Progenitor cell of endocrine pancreas (in vitro differentiated cells): ENCODE results near the gene GATD1. TPM values are rescaled to one million over a fixed set of nuclear protein-coding genes. Genes with fewer than 3 reads are reported as not detected.
A peak's percentile ranks its signal among the peaks of the same experiment; 100 is the strongest.

ENCODE experiments used
- DNase-seq: peaks from one replicate; pipeline ENCODE4 v3.0.0; 2021; ENCODE audit warnings: low spot score; ENCODE audit not compliant: unreplicated experiment
- H3K27ac Mint-ChIP-seq: 2 replicates; pipeline ENCODE4 v1.8.0; 2021; ENCODE audit warnings: mild to moderate bottlenecking, moderate library complexity, mixed read lengths
- H3K27me3 Mint-ChIP-seq: 2 replicates; pipeline ENCODE4 v1.8.0; 2021; ENCODE audit warnings: mixed read lengths
- H3K36me3 Mint-ChIP-seq: 2 replicates; pipeline ENCODE4 v1.8.0; 2022; ENCODE audit warnings: mixed read lengths; ENCODE audit not compliant: insufficient read depth
- H3K4me1 Mint-ChIP-seq: 2 replicates; pipeline ENCODE4 v1.8.0; 2021; ENCODE audit warnings: low read depth, mixed read lengths
- H3K4me3 Mint-ChIP-seq: 2 replicates; pipeline ENCODE4 v1.8.0; 2021; ENCODE audit warnings: low read depth, mild to moderate bottlenecking, moderate library complexity, mixed read lengths
- H3K9me3 Mint-ChIP-seq: 2 replicates; pipeline ENCODE4 v1.8.0; 2021; ENCODE audit warnings: low read depth, mixed read lengths
- total RNA-seq: library from RNA; stranded (reverse); gene quantifications from 2 replicates; pipeline ENCODE4 v1.2.1, GENCODE V29; 2021
- TF ChIP-seq, protein P1 (sequence below): fragments of 200-600 bp; sonication (generic); IDR thresholded peaks from one replicate; pipeline ENCODE4 v1.5.0; 2021; ENCODE audit warnings: antibody characterized with exemption, mild to moderate bottlenecking; ENCODE audit not compliant: unreplicated experiment

Gene GATD1
- total RNA-seq, 1 donor from 2014 or later = 74.1 TPM

GRCh38 chr11:824292-824880 is 47.1 kb upstream of the GATD1 start:
- Mint-ChIP-seq H3K4me1 (peaks cover 10% of the 10 kb centered on the region), H3K4me3 (no peak overlapping the region), H3K27me3 (peaks cover 19% of the 10 kb centered on the region), H3K36me3 (peaks cover 2% of the 10 kb centered on the region), H3K9me3 (no peaks in the 10 kb centered on the region), H3K27ac (no peak overlapping the region)
- DNase-seq = no peak
- TF ChIP-seq, protein P1, sequence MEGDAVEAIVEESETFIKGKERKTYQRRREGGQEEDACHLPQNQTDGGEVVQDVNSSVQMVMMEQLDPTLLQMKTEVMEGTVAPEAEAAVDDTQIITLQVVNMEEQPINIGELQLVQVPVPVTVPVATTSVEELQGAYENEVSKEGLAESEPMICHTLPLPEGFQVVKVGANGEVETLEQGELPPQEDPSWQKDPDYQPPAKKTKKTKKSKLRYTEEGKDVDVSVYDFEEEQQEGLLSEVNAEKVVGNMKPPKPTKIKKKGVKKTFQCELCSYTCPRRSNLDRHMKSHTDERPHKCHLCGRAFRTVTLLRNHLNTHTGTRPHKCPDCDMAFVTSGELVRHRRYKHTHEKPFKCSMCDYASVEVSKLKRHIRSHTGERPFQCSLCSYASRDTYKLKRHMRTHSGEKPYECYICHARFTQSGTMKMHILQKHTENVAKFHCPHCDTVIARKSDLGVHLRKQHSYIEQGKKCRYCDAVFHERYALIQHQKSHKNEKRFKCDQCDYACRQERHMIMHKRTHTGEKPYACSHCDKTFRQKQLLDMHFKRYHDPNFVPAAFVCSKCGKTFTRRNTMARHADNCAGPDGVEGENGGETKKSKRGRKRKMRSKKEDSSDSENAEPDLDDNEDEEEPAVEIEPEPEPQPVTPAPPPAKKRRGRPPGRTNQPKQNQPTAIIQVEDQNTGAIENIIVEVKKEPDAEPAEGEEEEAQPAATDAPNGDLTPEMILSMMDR = no peak

- Mint-ChIP-seq H3K27me3 (peaks cover 11% of the 10 kb centered on the region), H3K27ac (no peak overlapping the region), H3K36me3 (peaks cover 2% of the 10 kb centered on the region), H3K4me1 (peaks cover 10% of the 10 kb centered on the region), H3K9me3 (no peaks in the 10 kb centered on the region), H3K4me3 (no peak overlapping the region)
- DNase-seq = no peak
- TF ChIP-seq, protein P1 = no peak
These were observed 46.4 kb upstream of the GATD1 start for GRCh38 chr11:823441-824291.

DNA sequence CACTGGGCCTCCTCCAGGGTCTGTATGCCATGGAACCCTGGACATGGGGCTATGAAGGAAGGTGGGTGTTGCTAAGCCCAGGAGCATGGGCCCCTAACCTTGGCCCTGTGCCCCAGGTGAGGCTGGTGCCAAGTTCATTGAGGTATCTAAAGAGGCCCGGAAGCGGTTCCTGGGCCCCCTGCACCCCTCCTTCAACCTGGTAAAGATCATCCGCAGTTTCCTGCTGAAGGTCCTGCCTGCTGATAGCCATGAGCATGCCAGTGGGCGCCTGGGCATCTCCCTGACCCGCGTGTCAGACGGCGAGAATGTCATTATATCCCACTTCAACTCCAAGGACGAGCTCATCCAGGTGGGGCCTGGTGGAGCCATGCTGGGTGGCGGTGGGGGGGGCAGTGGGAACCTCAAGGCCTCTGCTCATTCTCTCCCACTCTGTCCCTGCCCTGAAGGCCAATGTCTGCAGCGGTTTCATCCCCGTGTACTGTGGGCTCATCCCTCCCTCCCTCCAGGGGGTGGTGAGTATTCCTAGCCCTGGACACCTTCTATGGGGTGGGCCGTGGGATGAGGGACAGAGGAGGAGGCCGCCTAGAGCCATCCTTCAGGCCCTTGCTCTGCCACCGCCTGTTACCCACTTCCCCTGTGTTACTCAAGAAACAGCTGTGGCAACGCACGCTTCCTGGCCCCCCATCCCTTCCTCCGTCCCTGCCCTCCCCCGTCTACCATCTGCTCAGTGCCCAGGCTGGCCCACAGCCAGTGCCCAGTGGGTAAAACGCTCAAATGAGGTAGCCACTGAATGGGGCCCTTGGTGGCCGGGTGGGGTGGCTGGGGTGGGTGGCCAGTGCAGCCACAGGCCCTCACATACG is 44.5 kb upstream of the GATD1 start:
- Mint-ChIP-seq H3K4me1 (peaks cover 6% of the 10 kb centered on the region), H3K9me3 (no peaks in the 10 kb centered on the region), H3K36me3 (peaks cover 2% of the 10 kb centered on the region), H3K4me3 (peak overlapping the region; percentile 26), H3K27me3 (no peaks in the 10 kb centered on the region), H3K27ac (no peak overlapping the region)
- TF ChIP-seq, protein P1 = no peak
- DNase-seq = no peak

- TF ChIP-seq, protein P1 = no peak
- peaks cover 4% of the 10 kb centered on the region for H3K36me3 Mint-ChIP-seq
- no peak for DNase-seq
- no peak overlapping the region for H3K27ac Mint-ChIP-seq
- H3K27me3 Mint-ChIP-seq = no peaks in the 10 kb centered on the region
- H3K9me3 Mint-ChIP-seq = no peaks in the 10 kb centered on the region
- H3K4me1 Mint-ChIP-seq = peaks cover 5% of the 10 kb centered on the region
- peak overlapping the region; percentile 77 for H3K4me3 Mint-ChIP-seq
These were observed 43.6 kb upstream of the GATD1 start for GRCh38 chr11:820655-821511.
